ENCODE results near the gene UBE2J1.
"Not testable (repeated sequence)": the region's sequence is repeated elsewhere in the genome, so short reads cannot be mapped to it uniquely, and the experiment has no call there.

Gene UBE2J1, protein sequence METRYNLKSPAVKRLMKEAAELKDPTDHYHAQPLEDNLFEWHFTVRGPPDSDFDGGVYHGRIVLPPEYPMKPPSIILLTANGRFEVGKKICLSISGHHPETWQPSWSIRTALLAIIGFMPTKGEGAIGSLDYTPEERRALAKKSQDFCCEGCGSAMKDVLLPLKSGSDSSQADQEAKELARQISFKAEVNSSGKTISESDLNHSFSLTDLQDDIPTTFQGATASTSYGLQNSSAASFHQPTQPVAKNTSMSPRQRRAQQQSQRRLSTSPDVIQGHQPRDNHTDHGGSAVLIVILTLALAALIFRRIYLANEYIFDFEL

GRCh38 chr6:89352278-89353117, at the start of gene UBE2J1:
Gene UBE2J1 (minus strand): TSS chr6:89352722. CDS start chr6:89352569, 153 bp downstream.
- peak; percentile 94 for DNase-seq

DNA sequence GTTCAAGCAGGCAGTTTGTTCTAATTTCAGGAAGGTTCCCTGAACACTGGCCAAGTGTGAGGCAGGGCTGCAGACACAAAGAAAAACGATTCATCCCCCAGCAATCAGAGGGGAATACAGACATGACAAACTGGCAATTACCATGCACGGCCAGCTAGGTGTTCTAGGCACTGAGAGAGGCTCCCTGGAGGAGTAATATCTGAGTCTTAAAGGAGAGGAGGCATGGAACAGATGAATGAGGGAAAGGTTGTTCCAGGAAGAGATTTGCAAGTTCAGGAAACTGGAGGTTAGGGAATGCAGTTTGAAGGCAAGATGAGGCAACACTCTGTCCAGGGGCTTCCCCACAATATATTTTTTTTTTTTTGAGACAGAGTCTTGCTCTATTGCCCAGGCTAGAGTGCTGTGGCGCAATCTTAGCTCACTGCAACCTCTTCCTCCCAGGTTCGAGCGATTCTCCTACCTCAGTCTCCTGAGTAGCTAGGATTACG, 48.4 kb upstream of the UBE2J1 start:
- no peak for DNase-seq

DNA sequence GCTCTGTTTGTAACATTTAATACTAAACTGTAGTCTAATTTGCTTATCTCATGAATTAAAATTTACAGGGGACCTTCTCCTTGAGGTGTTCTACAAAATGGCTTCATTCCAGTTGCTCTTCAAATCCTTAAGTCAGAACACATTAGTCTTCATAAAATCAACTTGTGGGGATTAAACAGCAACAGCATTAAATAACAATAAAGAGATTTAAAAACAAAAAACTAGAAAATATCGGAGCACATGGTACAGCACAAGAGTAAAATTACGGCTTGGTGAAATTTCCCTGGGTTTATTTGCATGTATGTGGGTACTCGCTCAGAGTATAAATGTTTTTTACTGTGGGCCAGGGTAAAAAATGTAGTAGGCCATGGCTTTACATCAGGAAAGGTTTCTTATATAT, 47.5 kb upstream of the UBE2J1 start:
- no peak for DNase-seq

GRCh38 chr6:89398762-89399525, 46.4 kb upstream of the UBE2J1 start:
- no peak for DNase-seq

- DNase-seq = not testable (repeated sequence)
These were observed 45.4 kb upstream of the UBE2J1 start for GRCh38 chr6:89397884-89398283.

GRCh38 chr6:89393659-89394058, 41.1 kb upstream of the UBE2J1 start:
- no peak for DNase-seq

- DNase-seq = no peak
These were observed 40.3 kb upstream of the UBE2J1 start for GRCh38 chr6:89392823-89393222.

DNA sequence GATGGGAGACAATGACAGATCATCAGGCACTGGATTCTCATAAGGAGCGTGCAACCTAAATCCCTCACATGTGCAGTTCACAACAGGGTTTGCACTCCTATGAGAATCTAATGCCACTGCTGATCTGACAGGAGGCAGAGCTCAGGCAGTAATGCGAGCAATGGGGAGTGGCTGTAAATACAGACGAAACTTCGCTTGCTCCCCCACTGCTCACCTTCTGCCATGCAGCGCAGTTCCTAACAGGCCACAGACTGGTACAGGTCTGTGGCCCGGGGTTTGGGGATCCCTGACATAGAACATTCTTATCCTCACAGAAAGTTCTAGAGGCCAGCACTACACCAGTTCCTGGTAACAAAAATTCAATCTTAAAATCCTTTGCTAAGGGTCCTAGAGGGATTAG, 36.3 kb upstream of the UBE2J1 start:
- no peak for DNase-seq

DNA sequence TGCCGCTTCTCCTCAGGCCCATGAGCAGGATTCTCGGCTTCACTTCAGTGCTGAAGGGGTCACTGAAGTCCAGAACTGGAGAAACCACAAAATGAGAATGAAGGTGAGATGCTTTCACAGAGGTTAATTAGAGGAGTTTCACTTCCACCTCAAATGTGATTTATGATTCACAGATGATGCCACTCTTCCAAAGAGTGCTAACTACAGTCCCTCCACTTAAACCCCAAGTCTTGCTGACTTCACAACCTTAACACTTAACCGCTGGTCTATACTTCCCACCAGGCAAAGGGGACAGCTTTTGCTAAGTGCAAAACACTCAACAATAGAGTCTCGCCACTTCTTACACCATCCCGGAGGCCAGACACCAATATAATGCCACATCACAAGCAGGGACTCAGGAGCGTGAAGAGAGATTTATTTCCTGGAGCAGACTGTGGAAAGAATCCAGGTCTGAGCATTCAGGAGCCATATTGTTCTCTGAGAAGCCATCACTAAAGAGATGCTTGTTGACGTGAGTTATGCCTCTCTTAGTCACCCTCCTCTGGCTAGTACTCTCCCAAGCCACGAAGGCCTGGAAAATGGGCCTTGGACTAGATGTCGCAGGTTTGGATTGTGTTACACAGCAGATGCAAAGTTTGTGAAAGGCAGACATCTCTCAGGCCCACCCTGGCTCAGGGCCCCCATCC, 35.1 kb upstream of the UBE2J1 start:
- no peak for DNase-seq

GRCh38 chr6:89386917-89387491, 34.5 kb upstream of the UBE2J1 start:
- DNase-seq = no peak

DNA sequence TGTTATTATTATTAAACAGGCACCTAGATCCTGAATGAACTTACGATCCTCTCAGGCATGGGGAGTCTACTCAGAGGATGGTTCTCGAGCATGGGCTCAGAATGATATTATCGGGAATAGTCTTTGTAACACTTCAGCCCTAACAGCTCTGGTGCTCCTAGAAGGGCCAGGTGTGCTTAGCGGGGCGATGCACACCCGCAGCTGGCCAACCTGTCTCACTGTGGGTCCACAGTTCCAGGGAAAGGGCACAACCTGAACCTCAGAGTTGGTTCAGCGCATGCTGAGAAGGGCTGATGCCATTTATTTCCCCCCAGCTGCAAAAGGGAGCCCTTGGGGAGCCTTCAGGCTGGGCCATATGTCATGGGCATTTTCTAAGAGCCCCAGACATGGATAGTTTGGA, 33.3 kb upstream of the UBE2J1 start:
- DNase-seq = no peak

DNA sequence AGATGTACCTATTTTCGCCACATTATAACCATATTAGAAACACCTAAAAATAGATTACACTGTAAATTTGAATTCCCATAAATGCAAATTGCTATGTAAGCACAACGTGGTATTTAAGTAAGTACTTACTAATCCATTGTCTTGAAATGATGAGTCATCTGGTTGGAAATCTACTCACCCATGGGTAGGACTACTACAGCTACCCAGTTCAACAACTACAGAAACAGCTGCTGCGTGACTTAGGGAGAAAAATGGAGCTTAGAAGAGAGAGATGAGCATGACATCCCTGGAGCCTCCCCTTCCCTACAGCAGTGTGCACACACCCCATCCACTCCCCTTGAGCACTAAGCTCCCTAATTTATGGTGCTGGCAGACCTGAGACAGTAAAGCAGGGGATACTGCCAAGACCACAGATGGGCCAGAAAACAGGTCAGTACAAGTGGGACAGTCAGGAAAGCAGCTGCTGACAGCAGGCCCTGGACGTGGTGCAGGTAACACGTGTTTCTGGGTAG, 32.7 kb upstream of the UBE2J1 start:
- DNase-seq = peak; percentile 4

DNA sequence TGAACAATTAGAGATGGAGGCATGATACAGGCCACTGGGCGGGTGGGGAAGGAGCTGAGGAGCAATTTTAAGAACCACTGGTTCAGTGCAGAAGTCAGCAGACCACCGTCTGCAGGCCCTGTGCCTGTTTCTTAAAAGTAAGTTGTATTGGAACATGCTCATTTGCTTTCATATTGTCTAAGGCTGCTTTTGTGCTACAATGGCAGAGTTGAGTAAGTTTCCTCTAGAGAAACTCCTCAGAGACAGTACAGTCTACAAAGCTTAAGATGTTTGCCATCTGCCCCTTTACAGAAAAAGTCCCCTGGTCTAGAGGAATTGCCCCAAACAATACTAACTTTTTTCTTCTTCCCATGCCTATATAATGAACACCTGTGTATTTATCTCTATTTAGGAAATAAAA, 28.5 kb upstream of the UBE2J1 start:
- no peak for DNase-seq

- no peak for DNase-seq
These were observed 26.8 kb upstream of the UBE2J1 start for GRCh38 chr6:89379281-89379680.

DNA sequence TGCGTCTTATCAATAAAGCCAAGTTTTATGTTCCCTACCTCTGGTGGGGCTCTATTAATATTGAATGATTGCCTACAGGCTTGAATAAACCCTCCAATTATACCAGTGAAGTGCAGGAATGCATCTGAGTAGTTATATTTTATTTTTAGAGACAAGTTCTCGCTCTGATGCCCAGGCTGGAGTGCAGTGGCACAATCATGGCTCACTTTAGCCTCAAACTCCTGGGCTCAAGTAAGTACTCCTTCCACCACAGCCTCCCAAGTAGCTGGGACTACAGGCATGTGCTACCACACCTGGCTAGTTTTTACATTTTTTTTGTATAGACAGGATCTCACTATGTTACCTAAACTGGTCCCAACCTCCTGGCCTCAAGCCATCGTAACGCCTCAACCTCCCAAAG, 26.1 kb upstream of the UBE2J1 start:
- DNase-seq = no peak

DNA sequence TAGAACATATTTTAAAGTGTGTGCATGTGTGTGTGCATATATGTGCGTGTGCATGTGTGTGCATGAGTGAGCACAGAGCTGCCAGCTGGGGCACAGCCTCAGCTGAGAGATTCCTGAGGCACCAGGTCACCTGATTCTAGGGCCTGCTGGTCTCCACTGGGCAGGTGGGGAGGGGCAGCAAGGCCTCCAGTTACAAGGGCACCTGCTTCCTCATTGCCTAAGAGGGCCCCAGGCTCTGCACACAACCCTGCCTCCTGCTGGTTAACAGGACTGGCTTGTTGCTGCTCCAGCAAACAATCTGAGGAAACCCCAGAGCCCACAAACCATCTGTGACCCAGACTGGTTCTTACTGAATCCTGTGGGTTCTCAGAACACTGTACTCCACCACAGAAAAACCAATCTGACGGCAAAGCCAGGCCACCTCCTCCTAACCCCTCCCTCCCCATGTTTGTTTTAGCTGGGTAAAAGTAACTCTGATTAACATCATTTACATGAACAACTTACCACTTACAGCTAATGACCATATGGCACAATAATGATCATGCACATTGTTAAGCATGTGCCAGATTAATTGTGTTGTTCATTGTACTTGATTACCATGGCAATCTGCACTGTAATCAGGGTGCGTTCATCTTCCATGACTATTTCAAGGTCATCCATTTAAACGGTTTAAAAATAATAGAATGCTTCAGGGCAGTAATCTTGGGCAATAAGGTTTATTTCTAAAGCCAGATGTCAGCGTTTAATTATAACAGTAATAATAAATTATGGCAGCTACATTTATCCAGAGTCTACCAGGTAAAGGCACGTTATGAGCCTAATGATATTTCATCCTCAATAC, 23.1 kb upstream of the UBE2J1 start:
- DNase-seq = peak; percentile 2

- DNase-seq = no peak
These were observed 20.0 kb upstream of the UBE2J1 start for GRCh38 chr6:89372506-89372901.

- DNase-seq = peak; percentile 61
These were observed 19.5 kb upstream of the UBE2J1 start for GRCh38 chr6:89371849-89372505.

GRCh38 chr6:89368999-89369398, 16.5 kb upstream of the UBE2J1 start:
- DNase-seq = peak; percentile 49

DNA sequence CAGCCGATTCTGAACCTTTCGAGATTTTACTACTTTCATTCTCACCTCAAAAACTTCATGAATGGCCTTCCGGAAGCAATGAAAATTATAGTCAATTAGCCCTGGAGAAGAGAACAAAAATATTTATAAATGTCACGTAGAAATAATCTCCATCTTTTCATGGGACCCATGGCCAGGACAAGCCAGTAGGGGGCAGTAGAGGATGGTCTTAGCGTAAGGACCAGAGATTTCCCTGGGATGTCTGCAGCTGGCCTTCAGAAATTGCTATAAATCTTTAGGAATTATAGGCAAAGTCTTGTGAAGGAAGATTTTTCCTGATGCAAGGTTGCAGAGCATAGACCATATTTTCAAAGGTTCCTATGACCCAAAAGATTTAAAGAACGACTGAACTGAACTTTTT, 15.6 kb upstream of the UBE2J1 start:
- peak; percentile 52 for DNase-seq

DNA sequence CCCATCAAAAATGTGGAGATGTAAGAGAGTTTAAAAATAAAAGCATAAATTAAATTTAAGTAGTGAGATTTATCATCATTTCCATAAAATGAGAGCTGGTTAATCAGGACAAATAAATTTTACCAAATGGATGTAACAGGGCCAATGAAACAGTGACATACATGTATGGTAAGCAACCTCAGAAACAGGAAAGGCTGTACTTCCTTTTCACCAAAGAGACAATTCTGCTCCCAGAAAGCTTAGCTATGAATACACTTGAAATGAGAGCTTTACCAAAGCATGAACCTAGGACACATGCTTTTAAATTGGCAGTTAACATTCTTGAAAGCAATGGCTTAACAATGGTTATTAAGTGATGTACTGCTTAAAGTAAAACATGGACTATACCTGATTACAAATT, 12.1 kb upstream of the UBE2J1 start:
- DNase-seq = no peak
